Neural cell (in vitro differentiated cells): ENCODE measurements around the gene EPYC. TPM values are rescaled to one million over a fixed set of nuclear protein-coding genes. Genes with fewer than 3 reads are reported as not detected.

Experiments
- H2AFZ ChIP-seq: fragments of 200-600, 300-800 bp; sonication (generic), shearing (Covaris generic); 2 replicates; pipeline ENCODE4 v1.6.0; 2014; ENCODE audit warnings: low read depth, mild to moderate bottlenecking, antibody characterized with exemption, low read length, moderate library complexity
- H3F3A ChIP-seq: fragments of 200-600 bp; shearing (Covaris generic); 2 replicates; pipeline ENCODE4 v1.6.1; 2016; ENCODE audit warnings: mild to moderate bottlenecking, moderate library complexity, mixed read lengths, antibody characterized with exemption, low read length; ENCODE audit not compliant: insufficient read depth, poor library complexity, severe bottlenecking
- H3K27ac ChIP-seq: fragments of 200-600, 300-800 bp; sonication (generic), shearing (Covaris generic); 2 replicates; pipeline ENCODE4 v1.5.1; 2014; ENCODE audit warnings: mild to moderate bottlenecking, low read length, moderate library complexity
- H3K27me3 ChIP-seq: fragments of 300-800, 200-600 bp; sonication (generic), shearing (Covaris generic); 2 replicates; pipeline ENCODE4 v1.6.0; 2014; ENCODE audit warnings: mild to moderate bottlenecking, low read depth, low read length, moderate library complexity; ENCODE audit not compliant: insufficient read depth
- H3K36me3 ChIP-seq: fragments of 300-800, 200-600 bp; sonication (generic), shearing (Covaris generic); 2 replicates; pipeline ENCODE4 v1.5.1; 2014; ENCODE audit warnings: mild to moderate bottlenecking, antibody characterized with exemption, low read length, moderate library complexity; ENCODE audit not compliant: insufficient read depth
- H3K4me2 ChIP-seq: fragments of 300-800, 200-600 bp; sonication (generic), shearing (Covaris generic); 2 replicates; pipeline ENCODE4 v1.6.0; 2014; ENCODE audit warnings: mild to moderate bottlenecking, low read length
- H3K4me3 ChIP-seq: fragments of 300-800, 200-600 bp; sonication (generic), shearing (Covaris generic); 2 replicates; pipeline ENCODE4 v1.5.1; 2014; ENCODE audit warnings: mild to moderate bottlenecking, low read length, moderate library complexity
- H3K79me2 ChIP-seq: fragments of 200-600 bp; shearing (Covaris generic); replicated peaks from 2 replicates; pipeline ENCODE4 v1.6.0; 2014; ENCODE audit warnings: mild to moderate bottlenecking, low read length, moderate library complexity; ENCODE audit not compliant: insufficient read depth
- H3K9ac ChIP-seq: fragments of 300-800, 200-600 bp; sonication (generic), shearing (Covaris generic); 2 replicates; pipeline ENCODE4 v1.6.1; 2016; ENCODE audit warnings: mild to moderate bottlenecking, low read length, mixed read lengths
- H3K9me2 ChIP-seq: fragments of 200-600 bp; shearing (Covaris generic); 2 replicates; pipeline ENCODE4 v1.6.1; 2016; ENCODE audit warnings: mild to moderate bottlenecking, low read length, mixed read lengths; ENCODE audit not compliant: insufficient read depth
- H3K9me3 ChIP-seq: fragments of 200-600, 300-800 bp; sonication (generic), shearing (Covaris generic); 2 replicates; pipeline ENCODE4 v1.6.1; 2016; ENCODE audit warnings: mild to moderate bottlenecking, mixed run types, low read length, moderate library complexity, mixed read lengths
- H4K20me1 ChIP-seq: fragments of 200-600 bp; shearing (Covaris generic); 2 replicates; pipeline ENCODE4 v1.6.1; 2016; ENCODE audit warnings: mild to moderate bottlenecking, mixed run types; ENCODE audit not compliant: insufficient read depth
- EP300 ChIP-seq: fragments of 450-650 bp; conservative IDR thresholded peaks from 2 replicates; pipeline ENCODE4 v1.6.1; 2014; ENCODE audit warnings: antibody characterized with exemption, mild to moderate bottlenecking, moderate library complexity; ENCODE audit not compliant: poor library complexity, severe bottlenecking
- EZH2 ChIP-seq: fragments of 200-600, 300-800 bp; shearing (Covaris generic), sonication (generic); IDR thresholded peaks from 2 replicates; pipeline ENCODE4 v1.6.1; 2014; ENCODE audit warnings: antibody characterized with exemption, low read length, borderline replicate concordance, mild to moderate bottlenecking; ENCODE audit not compliant: insufficient read depth, poor library complexity, severe bottlenecking
- MXI1 ChIP-seq: fragments of 450-650 bp; conservative IDR thresholded peaks from 2 replicates; pipeline ENCODE4 v1.6.1; 2014; ENCODE audit warnings: antibody characterized with exemption, mild to moderate bottlenecking; ENCODE audit not compliant: poor library complexity, severe bottlenecking
- POLR2AphosphoS5 ChIP-seq: IDR thresholded peaks from 2 replicates; pipeline ENCODE4 v1.6.1; 2012
- RAD21 ChIP-seq: fragments of 450-650 bp; conservative IDR thresholded peaks from 2 replicates; pipeline ENCODE4 v1.6.1; 2014; ENCODE audit warnings: antibody characterized with exemption, mild to moderate bottlenecking, moderate library complexity
- SMC3 ChIP-seq: fragments of 450-650 bp; conservative IDR thresholded peaks from 2 replicates; pipeline ENCODE4 v1.6.1; 2014; ENCODE audit warnings: antibody characterized with exemption, mild to moderate bottlenecking, moderate library complexity; ENCODE audit not compliant: poor library complexity
- TAF1 ChIP-seq: IDR thresholded peaks from 2 replicates; pipeline ENCODE4 v1.6.1; 2012; ENCODE audit warnings: low read depth
- polyA plus RNA-seq: library from polyadenylated mRNA; depleted of rRNA; stranded (reverse); fragments of >200 nt; gene quantifications from 2 replicates; pipeline ENCODE4 v1.2.3, GENCODE V29; 2014
- TF ChIP-seq, protein P1 (sequence below): IDR thresholded peaks from 2 replicates; pipeline ENCODE4 v1.6.1; 2012; ENCODE audit warnings: borderline replicate concordance
- TF ChIP-seq, protein P2 (sequence below): fragments of 450-650 bp; IDR thresholded peaks from 2 replicates; pipeline ENCODE4 v1.5.1; 2014; ENCODE audit warnings: antibody characterized with exemption, mild to moderate bottlenecking, moderate library complexity; ENCODE audit not compliant: poor library complexity, severe bottlenecking

The EPYC gene
- polyA plus RNA-seq, 1 donor from 2014 or later = not detected

DNA sequence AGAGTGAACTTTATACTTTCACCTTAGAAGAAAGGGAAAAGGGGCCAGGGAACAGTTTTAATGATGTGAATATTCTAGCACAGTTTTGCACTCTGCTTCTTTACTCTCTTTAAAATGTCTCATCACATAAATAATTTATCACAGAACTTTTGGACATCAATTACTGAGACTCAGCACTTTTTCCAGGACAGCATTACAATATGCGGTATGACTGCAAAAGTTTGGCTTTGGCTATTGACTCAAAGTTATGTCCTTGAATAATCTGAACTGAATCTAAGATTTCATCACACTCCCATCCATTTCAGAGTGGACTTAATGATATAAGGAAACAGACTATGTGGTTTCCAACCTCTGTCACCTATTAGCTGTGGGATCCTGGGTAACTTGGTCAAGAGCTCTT lies 61.5 kb downstream of the EPYC start:
- Histone ChIP-seq H3K4me3 (no peak overlapping the region), H3K9me2 (no peaks in the 10 kb centered on the region), H4K20me1 (no peaks in the 10 kb centered on the region), H3K27me3 (no peaks in the 10 kb centered on the region), H3K27ac (no peak overlapping the region), H2AFZ (no peak overlapping the region), H3F3A (no peaks in the 10 kb centered on the region), H3K9me3 (no peaks in the 10 kb centered on the region), H3K4me2 (no peak overlapping the region), H3K36me3 (no peaks in the 10 kb centered on the region), H3K9ac (no peak overlapping the region), H3K79me2 (no peaks in the 10 kb centered on the region)
- TF ChIP-seq EP300 (no peak), RAD21 (no peak), EZH2 (no peak), SMC3 (no peak), MXI1 (no peak), TAF1 (no peak), POLR2AphosphoS5 (no peak)
- TF ChIP-seq, protein P1, sequence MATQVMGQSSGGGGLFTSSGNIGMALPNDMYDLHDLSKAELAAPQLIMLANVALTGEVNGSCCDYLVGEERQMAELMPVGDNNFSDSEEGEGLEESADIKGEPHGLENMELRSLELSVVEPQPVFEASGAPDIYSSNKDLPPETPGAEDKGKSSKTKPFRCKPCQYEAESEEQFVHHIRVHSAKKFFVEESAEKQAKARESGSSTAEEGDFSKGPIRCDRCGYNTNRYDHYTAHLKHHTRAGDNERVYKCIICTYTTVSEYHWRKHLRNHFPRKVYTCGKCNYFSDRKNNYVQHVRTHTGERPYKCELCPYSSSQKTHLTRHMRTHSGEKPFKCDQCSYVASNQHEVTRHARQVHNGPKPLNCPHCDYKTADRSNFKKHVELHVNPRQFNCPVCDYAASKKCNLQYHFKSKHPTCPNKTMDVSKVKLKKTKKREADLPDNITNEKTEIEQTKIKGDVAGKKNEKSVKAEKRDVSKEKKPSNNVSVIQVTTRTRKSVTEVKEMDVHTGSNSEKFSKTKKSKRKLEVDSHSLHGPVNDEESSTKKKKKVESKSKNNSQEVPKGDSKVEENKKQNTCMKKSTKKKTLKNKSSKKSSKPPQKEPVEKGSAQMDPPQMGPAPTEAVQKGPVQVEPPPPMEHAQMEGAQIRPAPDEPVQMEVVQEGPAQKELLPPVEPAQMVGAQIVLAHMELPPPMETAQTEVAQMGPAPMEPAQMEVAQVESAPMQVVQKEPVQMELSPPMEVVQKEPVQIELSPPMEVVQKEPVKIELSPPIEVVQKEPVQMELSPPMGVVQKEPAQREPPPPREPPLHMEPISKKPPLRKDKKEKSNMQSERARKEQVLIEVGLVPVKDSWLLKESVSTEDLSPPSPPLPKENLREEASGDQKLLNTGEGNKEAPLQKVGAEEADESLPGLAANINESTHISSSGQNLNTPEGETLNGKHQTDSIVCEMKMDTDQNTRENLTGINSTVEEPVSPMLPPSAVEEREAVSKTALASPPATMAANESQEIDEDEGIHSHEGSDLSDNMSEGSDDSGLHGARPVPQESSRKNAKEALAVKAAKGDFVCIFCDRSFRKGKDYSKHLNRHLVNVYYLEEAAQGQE = no peak
- TF ChIP-seq, protein P2, sequence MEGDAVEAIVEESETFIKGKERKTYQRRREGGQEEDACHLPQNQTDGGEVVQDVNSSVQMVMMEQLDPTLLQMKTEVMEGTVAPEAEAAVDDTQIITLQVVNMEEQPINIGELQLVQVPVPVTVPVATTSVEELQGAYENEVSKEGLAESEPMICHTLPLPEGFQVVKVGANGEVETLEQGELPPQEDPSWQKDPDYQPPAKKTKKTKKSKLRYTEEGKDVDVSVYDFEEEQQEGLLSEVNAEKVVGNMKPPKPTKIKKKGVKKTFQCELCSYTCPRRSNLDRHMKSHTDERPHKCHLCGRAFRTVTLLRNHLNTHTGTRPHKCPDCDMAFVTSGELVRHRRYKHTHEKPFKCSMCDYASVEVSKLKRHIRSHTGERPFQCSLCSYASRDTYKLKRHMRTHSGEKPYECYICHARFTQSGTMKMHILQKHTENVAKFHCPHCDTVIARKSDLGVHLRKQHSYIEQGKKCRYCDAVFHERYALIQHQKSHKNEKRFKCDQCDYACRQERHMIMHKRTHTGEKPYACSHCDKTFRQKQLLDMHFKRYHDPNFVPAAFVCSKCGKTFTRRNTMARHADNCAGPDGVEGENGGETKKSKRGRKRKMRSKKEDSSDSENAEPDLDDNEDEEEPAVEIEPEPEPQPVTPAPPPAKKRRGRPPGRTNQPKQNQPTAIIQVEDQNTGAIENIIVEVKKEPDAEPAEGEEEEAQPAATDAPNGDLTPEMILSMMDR = no peak

DNA sequence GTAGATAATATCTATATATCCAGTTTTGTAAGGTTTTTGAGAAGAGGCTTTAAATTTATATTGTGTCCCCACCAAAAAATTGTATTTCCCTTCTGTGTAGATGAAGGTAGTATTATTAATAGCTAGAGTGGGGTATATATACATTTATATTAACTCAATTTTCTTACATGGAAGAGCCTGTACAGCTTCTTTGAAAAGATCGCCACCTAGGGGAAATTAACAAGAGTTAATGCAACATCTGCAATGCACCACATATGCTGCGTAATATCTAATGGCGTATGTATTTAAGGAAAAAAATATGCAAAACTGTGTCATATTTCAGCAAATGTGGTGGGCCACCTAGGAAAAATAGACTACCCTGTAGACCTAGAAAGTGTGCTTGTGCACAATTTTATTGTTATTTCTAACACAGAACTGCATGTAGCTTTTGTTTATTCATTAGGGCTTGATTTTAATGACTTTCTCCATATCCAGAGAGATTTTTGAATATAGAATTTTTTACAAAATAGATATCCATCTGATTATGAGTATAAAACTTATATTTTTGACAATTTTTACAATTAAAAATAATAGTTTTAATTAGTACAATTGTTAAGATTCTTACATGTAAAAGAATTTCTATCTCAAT lies 63.8 kb downstream of the EPYC start:
- Histone ChIP-seq H2AFZ (no peak overlapping the region), H3K4me2 (no peak overlapping the region), H3K9ac (no peak overlapping the region), H3F3A (no peaks in the 10 kb centered on the region), H3K9me3 (no peaks in the 10 kb centered on the region), H3K27me3 (no peaks in the 10 kb centered on the region), H4K20me1 (no peaks in the 10 kb centered on the region), H3K9me2 (no peaks in the 10 kb centered on the region), H3K36me3 (no peaks in the 10 kb centered on the region), H3K4me3 (no peak overlapping the region), H3K79me2 (no peaks in the 10 kb centered on the region), H3K27ac (no peak overlapping the region)
- TF ChIP-seq SMC3 = peak; percentile 73
- TF ChIP-seq POLR2AphosphoS5 = no peak
- peak; percentile 83 for TF ChIP-seq RAD21
- no peak for TF ChIP-seq EZH2
- no peak for TF ChIP-seq TAF1
- TF ChIP-seq EP300 = no peak
- TF ChIP-seq, protein P1 = no peak
- TF ChIP-seq, protein P2 = peak; percentile 80
- TF ChIP-seq MXI1 = no peak
